Activated naive CD4-positive, alpha-beta T cell treated with anti-CD3 and anti-CD28 coated beads for 36 hours (primary cell): ENCODE measurements around the gene IL3. TPM values are rescaled to one million over a fixed set of nuclear protein-coding genes. Genes with fewer than 3 reads are reported as not detected.

ENCODE experiments used
- CTCF ChIA-PET: fragments of 350-600 bp; sonication (Branson Sonifier 250); formaldehyde crosslinking; loops from one replicate; lab custom pipeline; 2021; ENCODE audit warnings: antibody characterized with exemption; lab: Charles Lee
- DNase-seq: peaks from one replicate; pipeline ENCODE4 v3.0.0-alpha.2; 2020
- H3K27ac Mint-ChIP-seq: one replicate; pipeline ENCODE4 v1.8.0; 2021; ENCODE audit warnings: mild to moderate bottlenecking, mixed read lengths
- H3K27me3 Mint-ChIP-seq: one replicate; pipeline ENCODE4 v1.8.0; 2021; ENCODE audit warnings: low read depth, mixed read lengths
- H3K36me3 Mint-ChIP-seq: one replicate; pipeline ENCODE4 v1.8.0; 2021; ENCODE audit warnings: low read depth, mixed read lengths
- H3K4me1 Mint-ChIP-seq: one replicate; pipeline ENCODE4 v1.8.0; 2021; ENCODE audit warnings: low read depth, mixed read lengths
- H3K4me3 Mint-ChIP-seq: one replicate; pipeline ENCODE4 v1.8.0; 2021; ENCODE audit warnings: mild to moderate bottlenecking, moderate library complexity, mixed read lengths
- H3K9me3 Mint-ChIP-seq: one replicate; pipeline ENCODE4 v1.8.0; 2021; ENCODE audit warnings: mixed read lengths
- intact Hi-C: fragments of 100-400 bp; cut with micrococcal nuclease; formaldehyde crosslinking; loops from one replicate; pipeline ENCODE4 v1.15.1; 2023
- total RNA-seq, 2 experiments: library from RNA; stranded (reverse); gene quantifications; one replicate each; pipeline ENCODE4 v1.2.3, GENCODE V29; 2021

IL3 gene
- total RNA-seq, 2 experiments from 2014 or later, result not detected

DNA sequence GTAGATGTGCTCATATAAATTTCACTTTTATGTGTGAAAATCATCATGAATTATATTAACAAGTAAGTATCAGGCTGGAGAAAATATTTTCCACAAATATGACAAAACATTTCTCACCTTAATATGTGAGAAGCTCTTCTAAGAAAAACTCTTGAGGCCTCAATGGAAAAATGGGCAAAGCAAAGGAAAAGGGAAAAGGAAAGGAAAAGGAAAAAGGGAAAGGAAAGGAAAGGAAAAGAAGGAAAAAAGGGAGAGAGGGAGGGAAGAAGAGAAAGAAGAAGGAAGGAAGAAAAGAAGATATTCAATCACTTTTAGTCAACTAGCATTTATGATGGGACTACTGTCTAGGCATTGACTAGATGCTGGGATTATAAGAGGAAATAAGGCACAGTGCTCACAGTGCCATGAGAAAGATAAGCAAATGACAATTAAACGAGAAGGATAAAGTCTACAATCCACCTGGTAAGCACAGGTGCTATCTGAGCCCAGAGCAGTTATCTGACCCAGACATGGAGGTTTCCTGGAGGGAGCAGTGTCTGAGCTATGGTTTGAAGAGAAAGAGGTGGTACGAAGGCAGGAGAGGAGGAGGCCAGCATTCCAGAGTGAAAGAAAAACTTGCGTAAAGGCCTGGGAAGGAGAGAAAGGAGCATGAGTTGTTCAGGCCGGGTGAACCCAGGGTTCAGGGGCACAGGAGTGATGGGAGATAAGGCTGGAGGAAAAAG is 30.7 kb upstream of the IL3 start:
- peaks cover 13% of the 10 kb centered on the region for H3K9me3 Mint-ChIP-seq
- no peak overlapping the region for H3K4me3 Mint-ChIP-seq
- peaks cover 3% of the 10 kb centered on the region for H3K36me3 Mint-ChIP-seq
- H3K27ac Mint-ChIP-seq, result no peak overlapping the region
- no peak for DNase-seq
- intact Hi-C loops, result loop anchor here (10.0 kb wide), 1 partner anchor 775 kb away; no protein-coding TSS in a partner anchor
- CTCF ChIA-PET, result no interaction called here
- H3K4me1 Mint-ChIP-seq, result peaks cover 2% of the 10 kb centered on the region
- peaks cover 18% of the 10 kb centered on the region for H3K27me3 Mint-ChIP-seq

DNA sequence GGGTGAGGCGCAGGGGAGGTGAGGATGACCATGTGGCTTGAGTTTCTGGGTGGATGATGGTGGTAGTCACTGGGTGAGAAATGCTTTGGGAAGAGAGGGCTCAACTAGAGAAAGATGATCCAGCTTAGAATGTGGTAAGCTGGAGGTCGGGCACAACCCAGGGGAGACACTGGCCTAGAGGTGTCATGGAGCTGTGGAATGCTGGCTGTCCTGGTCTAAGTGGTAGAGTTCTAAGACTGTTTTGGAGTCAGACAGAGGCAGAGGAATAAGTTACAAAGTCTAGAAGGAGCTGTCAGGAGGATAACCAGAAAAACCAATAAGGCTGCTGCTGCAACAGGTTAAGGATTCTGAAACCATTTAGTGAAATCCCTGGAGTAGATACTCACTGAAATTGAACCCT is 29.8 kb upstream of the IL3 start:
- Mint-ChIP-seq H3K4me1 (peaks cover 2% of the 10 kb centered on the region), H3K9me3 (peaks cover 13% of the 10 kb centered on the region), H3K27ac (no peak overlapping the region), H3K4me3 (no peak overlapping the region), H3K27me3 (peaks cover 18% of the 10 kb centered on the region), H3K36me3 (peaks cover 3% of the 10 kb centered on the region)
- DNase-seq, result no peak
- CTCF ChIA-PET, result no interaction called here
- intact Hi-C loops, result no loop called here

DNA sequence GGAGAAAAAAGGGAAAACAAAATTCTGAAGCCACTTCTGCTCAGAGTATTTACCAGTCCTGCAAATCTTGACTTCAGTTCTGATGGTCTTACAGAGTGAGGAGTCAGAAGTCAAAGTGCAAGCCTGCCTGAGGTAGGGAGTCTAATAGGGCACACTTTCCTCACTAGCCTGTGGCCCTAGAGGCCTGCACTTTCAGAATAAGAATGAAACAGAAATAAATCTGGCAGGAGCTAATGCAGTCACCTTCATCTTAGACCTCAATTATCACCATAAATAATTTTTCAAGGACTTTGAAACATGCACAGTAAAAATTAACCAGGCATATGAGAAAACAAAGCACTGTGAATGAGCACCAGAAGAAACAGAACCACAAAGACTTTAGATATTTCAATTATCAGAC is 28.3 kb upstream of the IL3 start:
- Mint-ChIP-seq H3K4me3 (no peak overlapping the region), H3K4me1 (peaks cover 6% of the 10 kb centered on the region), H3K9me3 (peaks cover 13% of the 10 kb centered on the region), H3K27me3 (peaks cover 18% of the 10 kb centered on the region), H3K36me3 (peaks cover 3% of the 10 kb centered on the region), H3K27ac (no peak overlapping the region)
- CTCF ChIA-PET, result interaction anchor here (0.6 kb wide), 1 partner anchor 462 kb away, joined by 3 read pairs; no protein-coding TSS in a partner anchor
- no peak for DNase-seq
- intact Hi-C loops, result no loop called here

DNA sequence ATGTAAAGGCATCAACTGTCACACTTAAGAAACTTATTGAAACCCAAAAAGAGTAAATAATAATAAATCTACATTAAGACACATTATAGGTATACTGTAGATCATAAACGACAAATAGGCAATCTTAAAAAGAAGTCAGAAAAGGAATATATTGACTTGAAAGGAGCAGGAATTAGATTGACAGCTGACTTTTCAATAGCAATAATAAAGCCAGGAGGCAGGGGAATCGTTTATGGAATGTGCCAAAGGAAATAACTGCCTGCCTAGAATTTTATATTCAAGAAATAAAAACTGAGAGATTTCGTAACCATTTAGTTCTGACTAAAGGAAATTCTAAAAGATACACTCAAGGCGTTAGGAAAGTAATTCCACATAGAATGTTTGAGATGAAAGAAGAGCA is 27.3 kb upstream of the IL3 start:
- intact Hi-C loops, result no loop called here
- Mint-ChIP-seq H3K4me1 (peaks cover 10% of the 10 kb centered on the region), H3K9me3 (peaks cover 13% of the 10 kb centered on the region), H3K36me3 (peaks cover 3% of the 10 kb centered on the region), H3K27ac (no peak overlapping the region), H3K27me3 (peaks cover 15% of the 10 kb centered on the region), H3K4me3 (no peak overlapping the region)
- no peak for DNase-seq
- CTCF ChIA-PET, result no interaction called here

DNA sequence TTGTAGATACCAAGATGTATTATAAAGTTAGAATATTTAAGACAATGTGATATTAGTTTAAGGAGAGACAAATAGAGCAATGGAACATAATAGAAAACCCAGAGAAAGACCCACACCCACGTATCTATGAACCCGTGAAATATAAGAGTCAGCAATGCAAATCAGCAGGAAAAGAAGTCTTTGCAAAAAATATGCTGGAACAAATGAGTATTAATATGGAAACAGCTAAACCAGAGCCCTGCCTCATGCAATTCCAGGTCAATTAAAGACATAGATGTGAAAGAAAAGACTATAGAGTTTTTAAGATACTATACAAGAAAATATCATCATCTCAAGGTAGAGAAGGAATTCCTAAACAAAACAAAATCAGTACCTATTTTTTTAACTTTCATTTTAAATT is 23.1 kb upstream of the IL3 start:
- intact Hi-C loops, result no loop called here
- peaks cover 18% of the 10 kb centered on the region for H3K9me3 Mint-ChIP-seq
- no peak for DNase-seq
- H3K27me3 Mint-ChIP-seq, result no peaks in the 10 kb centered on the region
- peaks cover 17% of the 10 kb centered on the region for H3K4me1 Mint-ChIP-seq
- CTCF ChIA-PET, result interaction anchor here (0.6 kb wide), 2 partner anchors 636 to 928 kb away, joined by 3 to 4 read pairs; no protein-coding TSS in a partner anchor
- no peak overlapping the region for H3K27ac Mint-ChIP-seq
- H3K4me3 Mint-ChIP-seq, result no peak overlapping the region
- peaks cover 3% of the 10 kb centered on the region for H3K36me3 Mint-ChIP-seq

DNA sequence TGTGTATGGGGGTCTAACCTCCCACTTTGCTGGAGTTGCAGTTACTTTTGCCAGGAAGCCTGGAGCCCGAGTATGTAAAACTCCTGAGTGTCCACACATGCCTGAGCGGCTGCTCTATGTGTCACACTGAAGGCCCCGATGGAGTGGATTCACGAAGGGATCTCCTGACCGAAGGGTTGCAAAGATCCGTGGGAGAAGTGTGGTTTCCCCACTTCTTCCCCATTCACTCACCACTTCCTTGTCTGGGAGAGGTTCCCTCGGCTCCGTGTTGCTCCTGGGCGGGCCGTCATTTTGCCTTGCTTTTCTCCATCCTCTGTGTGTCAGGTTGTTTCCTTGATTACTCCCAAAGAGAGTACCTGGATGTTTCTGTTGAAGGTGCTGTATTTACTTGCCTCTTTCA is 16.2 kb upstream of the IL3 start:
- peaks cover 1% of the 10 kb centered on the region for H3K9me3 Mint-ChIP-seq
- no peaks in the 10 kb centered on the region for H3K27me3 Mint-ChIP-seq
- no peak overlapping the region for H3K27ac Mint-ChIP-seq
- H3K4me1 Mint-ChIP-seq, result no peaks in the 10 kb centered on the region
- CTCF ChIA-PET, result interaction anchor here (0.7 kb wide), 1 partner anchor 189 kb away, joined by 3 read pairs; no protein-coding TSS in a partner anchor
- intact Hi-C loops, result no loop called here
- no peak for DNase-seq
- H3K36me3 Mint-ChIP-seq, result no peaks in the 10 kb centered on the region
- no peak overlapping the region for H3K4me3 Mint-ChIP-seq

DNA sequence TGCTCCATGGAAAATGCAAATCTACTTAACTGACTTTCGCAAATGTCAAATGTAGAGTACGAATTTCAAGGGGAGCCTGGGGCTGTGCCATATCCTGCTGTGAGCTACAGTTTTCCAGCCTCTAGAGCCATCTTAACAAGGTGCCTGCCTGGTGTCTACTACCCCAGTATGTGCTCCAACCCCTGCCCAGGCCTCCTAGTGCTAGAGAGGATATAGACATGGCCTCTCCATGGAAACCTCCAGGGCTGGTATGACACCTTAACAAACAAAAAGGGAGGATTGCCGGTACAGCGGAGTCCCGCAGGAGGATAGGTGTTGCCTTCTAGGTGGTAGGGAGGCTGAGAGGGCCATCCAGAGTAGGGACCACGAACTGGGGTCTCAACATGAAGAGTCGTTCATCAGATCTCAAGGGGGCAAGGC is 13.6 kb upstream of the IL3 start:
- CTCF ChIA-PET, result no interaction called here
- intact Hi-C loops, result no loop called here

DNA sequence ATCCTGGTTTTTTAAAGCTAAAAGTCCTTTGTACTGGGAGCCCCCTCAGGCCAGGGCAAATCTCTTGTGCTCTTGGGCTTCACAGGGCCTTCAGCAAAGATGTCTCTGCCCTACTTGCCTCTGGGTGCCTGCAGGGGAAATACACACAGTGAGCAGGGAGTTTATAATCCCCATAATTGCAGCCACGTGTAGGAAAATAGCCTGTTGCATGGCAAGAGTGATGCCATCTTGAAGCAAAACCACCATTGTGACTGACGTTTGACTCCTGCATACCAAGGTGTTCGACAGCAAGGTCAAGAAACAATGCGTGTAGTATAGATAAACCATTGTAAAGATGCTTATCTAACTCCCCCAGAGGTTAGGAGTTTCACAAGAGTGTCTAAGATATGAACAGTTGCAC is 11.4 kb upstream of the IL3 start:
- DNase-seq, result no peak
- CTCF ChIA-PET, result no interaction called here
- Mint-ChIP-seq H3K4me3 (no peak overlapping the region), H3K27me3 (no peaks in the 10 kb centered on the region), H3K9me3 (no peaks in the 10 kb centered on the region), H3K27ac (no peak overlapping the region), H3K36me3 (no peaks in the 10 kb centered on the region), H3K4me1 (no peaks in the 10 kb centered on the region)
- intact Hi-C loops, result no loop called here

More for the DNA sequence above, 13.6 kb upstream of the IL3 start:
- Mint-ChIP-seq H3K9me3 (peaks cover 1% of the 10 kb centered on the region), H3K36me3 (no peaks in the 10 kb centered on the region), H3K27me3 (no peaks in the 10 kb centered on the region), H3K4me3 (no peak overlapping the region), H3K27ac (no peak overlapping the region), H3K4me1 (no peaks in the 10 kb centered on the region)
- no peak for DNase-seq

DNA sequence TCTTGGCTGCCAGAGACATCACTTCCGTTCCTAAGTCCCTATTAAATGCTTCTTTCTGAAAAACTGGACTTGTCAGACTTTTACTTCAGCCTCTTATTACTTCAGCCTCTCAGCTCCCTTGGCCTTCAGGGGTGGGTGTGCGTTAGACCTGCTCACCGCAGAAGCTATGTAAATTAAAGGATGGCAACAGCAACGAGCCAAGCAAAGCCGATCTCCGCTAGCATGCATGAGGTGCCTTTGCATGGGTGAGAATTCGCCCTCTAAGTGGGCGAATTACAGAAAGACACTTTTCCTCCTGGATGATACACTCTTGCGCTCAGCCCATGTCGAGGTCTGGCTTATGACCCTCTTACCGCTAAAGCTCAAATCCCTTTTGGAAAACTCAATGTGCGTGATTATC is 10.9 kb upstream of the IL3 start:
- Mint-ChIP-seq H3K9me3 (no peaks in the 10 kb centered on the region), H3K4me3 (no peak overlapping the region), H3K4me1 (no peaks in the 10 kb centered on the region), H3K27me3 (no peaks in the 10 kb centered on the region), H3K36me3 (no peaks in the 10 kb centered on the region), H3K27ac (no peak overlapping the region)
- no peak for DNase-seq
- CTCF ChIA-PET, result interaction anchor here (1.8 kb wide), 1 partner anchor 13 kb away, joined by 9 read pairs; no protein-coding TSS in a partner anchor
- intact Hi-C loops, result no loop called here

DNA sequence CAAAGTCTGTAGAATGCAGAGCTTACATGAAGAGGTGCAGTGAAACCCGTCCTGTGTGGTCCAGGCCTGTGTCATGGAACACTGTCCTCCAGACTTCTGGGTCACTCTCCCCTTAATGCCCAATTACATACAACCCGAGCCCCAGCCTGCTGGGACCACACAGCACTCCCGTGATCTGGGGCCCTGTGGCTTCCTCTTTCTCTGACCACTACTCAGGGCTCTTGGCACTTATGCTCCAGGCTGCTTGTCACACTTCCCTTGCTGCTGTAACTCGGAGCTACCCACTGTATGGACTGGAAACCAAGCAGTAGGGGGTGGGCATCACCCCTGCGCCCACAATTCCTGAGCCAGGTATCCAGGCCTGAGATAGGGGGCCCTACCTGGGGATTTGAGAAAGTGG is 10.3 kb upstream of the IL3 start:
- DNase-seq, result no peak
- Mint-ChIP-seq H3K27me3 (no peaks in the 10 kb centered on the region), H3K4me1 (no peaks in the 10 kb centered on the region), H3K9me3 (no peaks in the 10 kb centered on the region), H3K4me3 (no peak overlapping the region), H3K27ac (no peak overlapping the region), H3K36me3 (no peaks in the 10 kb centered on the region)
- intact Hi-C loops, result no loop called here
- CTCF ChIA-PET, result interaction anchor here (0.6 to 1.8 kb wide), 2 partner anchors 13 to 1221 kb away, joined by 4 to 9 read pairs; no protein-coding TSS in a partner anchor

DNA sequence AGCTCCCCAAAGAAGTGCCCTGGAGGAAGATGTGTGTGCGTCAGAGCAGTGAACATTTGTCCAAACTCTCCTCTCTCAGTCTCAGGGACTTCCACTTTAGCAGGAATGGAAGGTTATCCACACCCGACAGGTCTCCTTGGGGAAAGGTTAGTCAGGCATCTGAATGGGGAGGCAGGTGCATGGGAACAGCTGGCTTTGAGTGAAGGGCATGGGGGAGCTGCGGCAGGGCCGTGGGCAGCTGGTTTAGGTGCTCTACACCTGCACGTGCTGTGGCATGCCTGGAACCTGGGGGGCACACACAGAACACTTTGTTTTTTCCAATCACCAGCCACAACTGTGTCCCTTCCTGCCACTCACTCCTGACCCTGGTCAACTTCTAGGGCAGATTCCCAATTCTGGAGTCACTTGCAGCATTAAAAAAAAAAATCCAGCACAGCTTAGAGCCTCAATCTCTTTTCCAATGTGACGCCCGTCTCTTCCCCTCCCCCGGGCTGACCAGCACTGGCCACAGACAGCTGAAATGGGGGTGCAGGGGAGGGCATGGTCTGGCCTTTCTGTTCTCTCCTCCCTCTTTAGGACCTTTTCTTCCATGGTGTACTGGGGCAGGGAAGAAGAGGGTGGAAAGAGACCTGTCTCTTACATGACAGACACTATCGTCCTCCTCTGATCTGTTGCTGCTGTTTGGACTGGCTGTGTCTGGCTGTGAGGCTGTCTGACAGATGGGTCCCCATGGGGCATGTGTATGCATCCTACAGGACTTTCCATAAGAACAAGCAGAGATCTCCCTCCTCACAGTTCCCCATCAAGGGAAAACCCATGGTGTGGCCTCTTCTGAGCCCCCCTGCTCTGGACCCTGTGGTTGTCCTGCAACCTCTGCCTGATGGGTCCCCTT is 9.5 kb upstream of the IL3 start:
- no peaks in the 10 kb centered on the region for H3K9me3 Mint-ChIP-seq
- H3K4me1 Mint-ChIP-seq, result no peaks in the 10 kb centered on the region
- H3K27ac Mint-ChIP-seq, result no peak overlapping the region
- intact Hi-C loops, result no loop called here
- H3K4me3 Mint-ChIP-seq, result no peak overlapping the region
- CTCF ChIA-PET, result interaction anchor here (0.6 to 1.8 kb wide), 3 partner anchors 12 to 1222 kb away, joined by 3 to 9 read pairs (median 4); no protein-coding TSS in a partner anchor
- DNase-seq, result no peak
- no peaks in the 10 kb centered on the region for H3K36me3 Mint-ChIP-seq
- no peaks in the 10 kb centered on the region for H3K27me3 Mint-ChIP-seq

DNA sequence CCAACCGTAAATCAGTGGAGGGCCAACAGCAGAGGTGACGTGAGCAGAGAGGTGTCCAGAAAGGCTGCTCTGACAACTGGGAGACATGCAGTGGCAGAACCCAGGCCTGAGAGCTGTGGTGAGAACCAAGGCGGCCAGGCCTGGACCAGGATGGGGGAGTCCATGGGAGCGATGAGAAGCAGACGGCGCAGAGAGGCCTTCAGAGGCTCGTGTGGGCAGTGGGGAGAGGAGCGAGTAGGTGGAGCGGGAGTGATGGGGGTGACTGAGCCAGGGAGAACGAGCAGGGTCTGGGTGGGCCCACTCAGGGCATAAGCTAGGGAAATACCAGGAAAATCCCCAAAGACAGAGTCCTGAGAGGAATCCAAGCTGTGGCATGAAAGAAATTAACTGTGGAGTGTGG is 7.9 kb upstream of the IL3 start:
- intact Hi-C loops, result no loop called here
- no peak for DNase-seq
- peaks cover 7% of the 10 kb centered on the region for H3K4me1 Mint-ChIP-seq
- no peaks in the 10 kb centered on the region for H3K9me3 Mint-ChIP-seq
- no peak overlapping the region for H3K4me3 Mint-ChIP-seq
- CTCF ChIA-PET, result interaction anchor here (0.6 to 1.7 kb wide), 3 partner anchors 11 to 839 kb away, joined by 4 to 6 read pairs (median 5); no protein-coding TSS in a partner anchor
- no peak overlapping the region for H3K27ac Mint-ChIP-seq
- no peaks in the 10 kb centered on the region for H3K36me3 Mint-ChIP-seq
- no peaks in the 10 kb centered on the region for H3K27me3 Mint-ChIP-seq
